SK-N-SH treated with all-trans-retinoic acid at 6 μM for 48 hours (cell line): ENCODE data around the gene UBE2V1.

ENCODE experiments used
- CREB5 ChIP-seq: fragments of 250-450 bp; sonication (Bioruptor Pico); IDR thresholded peaks from 2 replicates; pipeline ENCODE4 v1.5.1; 2020; ENCODE audit warnings: low read depth, mild to moderate bottlenecking, moderate library complexity
- ESRRG ChIP-seq: fragments of 250-450 bp; sonication (Bioruptor Pico); IDR thresholded peaks from 2 replicates; pipeline ENCODE4 v1.6.1; 2021; ENCODE audit warnings: mild to moderate bottlenecking
- PATZ1 ChIP-seq: fragments of 250-450 bp; sonication (Bioruptor Pico); IDR thresholded peaks from 2 replicates; pipeline ENCODE4 v1.8.0; 2020; ENCODE audit warnings: mild to moderate bottlenecking, moderate library complexity, borderline replicate concordance
- RARB ChIP-seq: fragments of 250-450 bp; sonication (Bioruptor Pico); IDR thresholded peaks from 2 replicates; pipeline ENCODE4 v1.8.0; 2021; ENCODE audit warnings: mild to moderate bottlenecking, moderate library complexity

- TF ChIP-seq ESRRG (no peak), RARB (no peak), CREB5 (CRISPR knock-in tag) (no peak), PATZ1 (no peak)
Observed at GRCh38 chr20:50040432-50041245, 72.3 kb downstream of the UBE2V1 start.
